Renal pelvis (tissue), 4 donors: ENCODE data around the gene DHX57. TPM values are rescaled to one million over a fixed set of nuclear protein-coding genes. Genes with fewer than 3 reads are reported as not detected.
"Not testable (repeated sequence)": the region's sequence is repeated elsewhere in the genome, so short reads cannot be mapped to it uniquely, and the experiment has no call there.

Experiments
- DNase-seq: peaks from one replicate; pipeline ENCODE4 v3.0.0-alpha.2; 2013
- polyA plus RNA-seq, 3 donors: library from polyadenylated mRNA; unstranded; fragments of 120-200 nt; gene quantifications; one replicate each; pipeline ENCODE4 v1.2.1, GENCODE V29; 2013; ENCODE audit not compliant: insufficient read length in 3 of 3

The DHX57 gene
- polyA plus RNA-seq, 3 donors = 34.8 to 54.7 (median 46.8) TPM

DNA sequence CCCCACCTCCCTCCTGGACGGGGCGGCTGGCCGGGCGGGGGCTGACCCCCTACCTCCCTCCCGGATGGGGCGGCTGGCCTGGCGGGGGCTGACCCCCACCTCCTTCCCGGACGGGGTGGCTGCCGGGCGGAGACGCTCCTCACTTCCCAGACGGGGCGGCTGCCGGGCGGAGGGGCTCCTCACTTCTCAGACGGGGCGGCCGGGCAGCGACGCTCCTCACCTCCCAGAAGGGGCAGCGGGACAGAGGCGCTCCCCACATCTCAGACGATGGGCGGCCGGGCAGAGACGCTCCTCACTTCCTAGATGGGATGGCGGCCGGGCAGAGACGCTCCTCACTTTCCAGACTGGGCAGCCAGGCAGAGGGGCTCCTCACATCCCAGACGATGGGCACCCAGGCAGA, 119.8 kb downstream of the DHX57 start:
- DNase-seq = not testable (repeated sequence)

DNA sequence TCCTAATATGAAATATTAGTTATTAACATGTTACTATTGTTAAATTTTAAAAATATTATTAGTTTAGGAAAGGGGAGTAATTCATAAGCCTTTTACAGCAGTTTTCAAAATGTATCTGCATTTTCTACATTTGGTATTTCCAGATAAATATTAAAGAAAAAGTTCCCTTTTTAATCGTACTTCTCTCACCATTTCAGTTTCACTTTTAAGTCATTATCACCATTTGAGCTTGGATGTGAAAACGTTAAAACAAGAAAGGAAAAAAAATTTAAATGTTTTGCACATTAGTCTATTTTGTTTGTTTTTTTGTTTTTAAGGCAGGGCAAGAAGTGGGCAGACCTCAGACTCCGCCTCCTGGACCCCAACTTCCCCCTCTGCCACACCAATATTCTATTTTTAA, 121.2 kb downstream of the DHX57 start:
- no peak for DNase-seq

DNA sequence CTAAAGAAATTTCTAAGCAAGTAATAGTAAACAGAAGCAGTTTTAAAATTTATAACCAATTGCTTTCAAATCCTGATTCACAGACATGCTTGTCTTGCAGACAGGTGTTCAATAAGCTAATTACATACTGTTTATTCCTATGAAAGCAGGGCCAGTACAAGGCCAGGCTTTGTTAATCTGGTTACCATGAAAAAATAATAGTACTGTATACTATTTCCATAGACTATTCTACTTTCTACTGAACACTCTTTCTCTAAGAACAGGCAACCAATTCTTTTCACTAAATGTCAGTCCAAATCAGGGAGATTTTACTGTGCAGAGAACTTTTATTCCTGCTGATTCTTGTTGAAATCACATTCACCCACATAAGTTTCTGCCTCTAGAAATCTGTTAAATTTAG, 121.7 kb downstream of the DHX57 start:
- no peak for DNase-seq

DNA sequence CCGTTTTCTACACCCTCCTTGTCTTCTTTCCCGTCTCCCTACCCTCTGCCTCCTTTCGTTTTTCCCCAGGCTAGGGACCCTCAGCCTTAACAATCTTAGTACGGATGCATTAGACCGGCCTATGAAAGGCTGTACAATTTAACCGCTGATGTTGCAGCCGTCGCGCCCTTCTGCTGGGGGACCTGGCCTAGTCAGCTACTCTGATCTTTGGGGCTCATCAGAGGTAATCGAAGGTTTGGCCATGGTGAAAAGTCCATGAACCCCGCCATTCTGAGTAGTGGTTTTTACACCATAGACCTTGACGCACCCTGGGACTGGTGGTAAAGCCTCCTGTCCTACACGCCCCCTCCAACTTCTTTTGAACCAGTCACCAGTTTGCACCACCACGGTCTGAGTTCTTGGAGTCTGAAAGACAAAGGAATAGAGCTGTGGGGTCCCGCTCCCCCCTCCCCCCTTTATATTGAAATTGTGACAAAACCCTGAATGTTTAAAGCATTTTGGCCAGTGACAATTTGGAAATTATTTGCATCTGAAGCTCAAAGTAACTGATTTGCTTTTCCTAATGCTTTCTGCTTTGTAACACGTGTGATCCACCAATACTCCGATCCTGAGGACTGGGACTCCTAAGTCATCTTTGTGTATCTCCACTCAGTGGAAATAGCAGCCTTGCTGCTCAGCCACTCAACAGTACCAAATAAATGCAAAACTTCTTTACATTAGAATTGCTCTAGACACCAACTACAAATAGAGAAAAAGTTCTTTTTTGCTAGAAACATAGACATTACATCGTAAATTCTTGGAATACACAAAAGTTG, 123.9 kb downstream of the DHX57 start:
- no peak for DNase-seq

GRCh38 chr2:38750891-38751595, 124.7 kb downstream of the DHX57 start, which contains the start of gene SRSF7:
TSS of gene SRSF7 (minus strand) at chr2:38751361. CDS start at chr2:38751256, 105 bp downstream.
- DNase-seq = peak; percentile 100

DNA sequence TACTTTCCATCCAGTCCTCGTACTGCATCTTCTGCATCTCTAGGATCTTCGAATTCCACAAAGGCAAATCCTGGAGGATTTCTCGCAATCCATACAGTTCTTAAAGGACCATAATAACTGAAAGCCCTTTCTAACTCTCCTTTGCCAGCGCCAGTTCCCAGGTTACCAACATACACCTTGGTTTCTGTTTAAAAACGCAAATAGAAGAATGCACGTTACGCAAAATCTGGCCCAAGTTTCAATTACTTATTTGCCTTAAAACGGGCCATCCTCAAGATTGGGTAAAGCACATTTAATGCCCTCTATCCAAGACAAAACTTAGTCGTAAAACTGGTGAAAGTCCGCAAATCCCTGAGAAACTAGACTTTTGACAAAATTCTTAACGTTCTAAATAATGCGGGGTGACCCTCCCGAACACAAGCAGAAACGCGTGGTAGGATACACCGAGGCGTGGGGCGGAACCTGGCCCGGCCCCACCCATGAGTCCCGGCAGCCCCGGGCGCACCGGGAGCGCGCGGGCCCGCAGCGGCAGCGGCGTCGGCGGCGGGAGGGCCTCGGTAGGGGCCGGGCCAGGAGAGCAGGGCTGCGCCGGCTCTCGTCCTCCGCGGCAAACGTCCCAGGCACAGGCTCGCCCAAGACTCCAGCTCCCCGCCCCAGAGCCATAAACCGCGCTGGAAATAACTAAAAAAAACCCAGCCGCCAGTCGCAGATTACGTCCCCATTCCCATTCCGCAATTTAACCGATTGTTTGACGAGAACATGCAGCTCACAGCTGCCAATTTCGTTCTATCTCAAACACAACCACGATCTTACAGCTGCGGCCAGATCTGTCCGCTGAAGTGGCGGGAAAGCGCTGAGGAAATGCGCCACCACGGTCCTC, 125.5 kb downstream of the DHX57 start:
- peak; percentile 64 for DNase-seq

DNA sequence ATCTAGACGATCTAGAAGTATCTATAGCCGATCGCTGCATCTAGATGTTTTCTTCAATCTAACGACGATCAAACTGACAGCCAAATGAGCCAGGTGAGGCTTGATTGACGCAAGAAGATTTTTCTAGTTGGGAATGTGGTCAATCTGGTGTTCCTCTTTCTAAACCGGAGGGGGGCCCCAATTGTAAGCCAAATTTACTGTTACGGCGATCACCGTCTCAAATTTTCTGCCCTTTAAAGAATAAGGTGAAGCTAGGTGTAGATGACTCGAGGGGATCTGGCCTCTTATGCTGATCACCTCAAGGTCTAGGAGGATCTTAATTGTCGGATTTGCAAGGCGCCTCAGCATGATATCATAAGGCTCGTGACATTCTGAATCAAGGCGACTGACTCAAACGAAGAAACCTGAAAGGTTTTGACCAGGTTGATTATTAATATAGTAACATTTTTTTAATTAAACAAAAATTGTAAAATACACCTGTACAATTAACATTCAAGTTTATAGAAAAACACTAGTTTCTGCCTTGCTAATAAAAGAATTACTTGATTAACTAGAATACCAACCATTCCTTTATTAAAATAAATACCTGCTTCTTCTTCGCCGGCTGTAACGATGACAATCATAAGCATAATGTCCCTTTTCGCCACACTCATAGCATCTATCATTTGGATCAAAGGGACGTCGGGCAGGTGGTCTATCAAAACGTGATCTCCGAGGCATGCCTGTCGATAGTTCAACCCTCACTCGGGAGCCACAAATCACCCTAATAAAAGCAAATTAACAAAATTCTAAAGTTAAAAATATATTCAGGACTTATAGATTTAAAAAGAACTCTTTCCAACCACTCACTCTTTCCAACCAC, 126.6 kb downstream of the DHX57 start:
- no peak for DNase-seq

DNA sequence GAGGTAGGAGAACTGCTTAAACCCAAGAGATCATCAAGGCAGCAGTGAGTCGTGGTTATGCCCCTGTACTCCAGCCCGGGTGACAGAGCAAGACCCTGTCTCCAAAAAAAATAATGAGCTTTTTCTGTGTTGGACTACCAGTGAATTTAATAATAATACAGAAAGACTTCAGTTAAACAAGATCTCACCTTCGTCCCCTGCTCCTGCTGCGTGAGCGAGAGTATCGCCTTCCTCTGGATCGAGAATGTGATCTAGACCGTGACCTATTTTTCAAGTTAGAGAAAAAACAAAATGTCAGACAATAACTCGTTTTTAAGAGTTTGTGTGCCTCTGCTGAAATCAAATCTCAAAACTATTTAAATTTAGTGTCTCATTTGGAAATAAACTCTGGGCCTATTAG, 127.3 kb downstream of the DHX57 start:
- no peak for DNase-seq

GRCh38 chr2:38747819-38748218, 127.9 kb downstream of the DHX57 start:
- DNase-seq = no peak

Other genes starting within 250 kb of the DHX57 start
- 10 to 100 TPM; 51.3 to 65.8 (median 57.3) TPM for gene GALM, start 209.8 kb downstream of the DHX57 start, polyA plus RNA-seq
- 100 to 1,000 TPM; 230 to 255 (median 244) TPM for gene SRSF7, start 124.6 kb downstream of the DHX57 start, polyA plus RNA-seq
- 10 to 100 TPM; 20.2 to 21.3 (median 20.9) TPM for gene GEMIN6, start 97.7 kb downstream of the DHX57 start, polyA plus RNA-seq
- 10 to 100 TPM; 47.2 to 49.6 (median 49.1) TPM for gene MORN2, start within 50 bp of the DHX57 start, polyA plus RNA-seq
- gene ARHGEF33, start 13.9 kb upstream of the DHX57 start, polyA plus RNA-seq = 1 to 10 TPM; 1.7 to 3.0 (median 2.5) TPM
- 10 to 100 TPM; 49.4 to 60.1 (median 52.2) TPM for gene SOS1, start 245.1 kb upstream of the DHX57 start, polyA plus RNA-seq